GM23338 (cell line): ENCODE measurements around the gene ADGRG6. TPM values are rescaled to one million over a fixed set of nuclear protein-coding genes. Genes with fewer than 3 reads are reported as not detected.

Experiments
- ATAC-seq: fragments of 200-7000 bp; cut with Tn5 transposase; 3 replicates; pipeline ENCODE4 v1.9.1; 2020
- DNase-seq: peaks from one replicate; pipeline ENCODE4 v3.0.0-alpha.2; 2015; ENCODE audit warnings: low spot score
- H2AFZ ChIP-seq: fragments of 200-600 bp; sonication (generic); 2 replicates; pipeline ENCODE4 v1.8.0; 2016; ENCODE audit warnings: antibody characterized with exemption, mild to moderate bottlenecking, moderate library complexity
- H3F3A ChIP-seq: fragments of 200-600 bp; sonication (generic); replicated peaks from 2 replicates; pipeline ENCODE4 v1.8.0; 2017; ENCODE audit warnings: antibody characterized with exemption, mixed run types, low read depth
- H3K27ac ChIP-seq: fragments of 200-600 bp; sonication (generic); 2 replicates; pipeline ENCODE4 v1.6.1; 2016; ENCODE audit warnings: low read depth
- H3K27me3 ChIP-seq: fragments of 200-600 bp; sonication (generic); 2 replicates; pipeline ENCODE4 v1.8.0; 2016; ENCODE audit warnings: mild to moderate bottlenecking, mixed run types, moderate library complexity; ENCODE audit not compliant: insufficient read depth
- H3K36me3 ChIP-seq: fragments of 200-600 bp; sonication (generic); 2 replicates; pipeline ENCODE4 v1.8.0; 2016; ENCODE audit warnings: mild to moderate bottlenecking; ENCODE audit not compliant: insufficient read depth
- H3K4me1 ChIP-seq: fragments of 200-600 bp; sonication (generic); 2 replicates; pipeline ENCODE4 v1.8.0; 2016; ENCODE audit warnings: mild to moderate bottlenecking, moderate library complexity; ENCODE audit not compliant: insufficient read depth
- H3K4me2 ChIP-seq: fragments of 200-600 bp; sonication (generic); 2 replicates; pipeline ENCODE4 v1.7.1; 2017; ENCODE audit warnings: mixed run types
- H3K4me3 ChIP-seq: fragments of 200-600 bp; sonication (generic); 2 replicates; pipeline ENCODE4 v1.6.1; 2016; ENCODE audit warnings: mixed run types
- H3K79me2 ChIP-seq: fragments of 200-600 bp; sonication (generic); replicated peaks from 2 replicates; pipeline ENCODE4 v1.8.0; 2017; ENCODE audit warnings: mild to moderate bottlenecking; ENCODE audit not compliant: insufficient read depth
- H3K9me2 ChIP-seq: fragments of 200-600 bp; sonication (generic); 2 replicates; pipeline ENCODE4 v1.8.0; 2017; ENCODE audit not compliant: insufficient read depth
- H4K20me1 ChIP-seq: fragments of 200-600 bp; sonication (generic); replicated peaks from 2 replicates; pipeline ENCODE4 v1.8.0; 2017; ENCODE audit warnings: mild to moderate bottlenecking; ENCODE audit not compliant: insufficient read depth
- H3K27ac Mint-ChIP-seq: 2 replicates; pipeline ENCODE4 v1.8.0; 2020; ENCODE audit warnings: inconsistent platforms, mild to moderate bottlenecking, moderate library complexity, mixed read lengths
- H3K27me3 Mint-ChIP-seq: 3 replicates; pipeline ENCODE4 v1.8.0; 2022; ENCODE audit warnings: low read depth, mild to moderate bottlenecking, moderate library complexity, mixed read lengths, inconsistent platforms; ENCODE audit not compliant: insufficient read depth, poor library complexity
- H3K36me3 Mint-ChIP-seq: 3 replicates; pipeline ENCODE4 v1.8.0; 2021; ENCODE audit warnings: low read depth, mild to moderate bottlenecking, inconsistent platforms, moderate library complexity, mixed read lengths
- H3K4me1 Mint-ChIP-seq: 3 replicates; pipeline ENCODE4 v1.8.0; 2020; ENCODE audit warnings: mild to moderate bottlenecking, inconsistent platforms, mixed read lengths
- H3K4me3 Mint-ChIP-seq: 3 replicates; pipeline ENCODE4 v1.8.0; 2021; ENCODE audit warnings: moderate library complexity, mild to moderate bottlenecking, inconsistent platforms, mixed read lengths
- H3K9me3 Mint-ChIP-seq: 3 replicates; pipeline ENCODE4 v1.8.0; 2020; ENCODE audit warnings: moderate library complexity, mild to moderate bottlenecking, inconsistent platforms, mixed read lengths
- CREB1 ChIP-seq: fragments of 250-450 bp; sonication (Bioruptor Pico); IDR thresholded peaks from 2 replicates; pipeline ENCODE4 v1.5.0; 2020; ENCODE audit warnings: low read depth, mild to moderate bottlenecking, moderate library complexity
- EZH2 ChIP-seq: fragments of 200-600 bp; sonication (generic); IDR thresholded peaks from one replicate; pipeline ENCODE4 v1.8.0; 2017; ENCODE audit warnings: antibody characterized with exemption, mild to moderate bottlenecking, low read depth; ENCODE audit not compliant: unreplicated experiment
- EZH2phosphoT487 ChIP-seq: fragments of 200-600 bp; sonication (generic); IDR thresholded peaks from one replicate; pipeline ENCODE4 v1.8.1; 2018; ENCODE audit warnings: antibody characterized with exemption; ENCODE audit not compliant: unreplicated experiment
- NANOG ChIP-seq: IDR thresholded peaks from 2 replicates; pipeline ENCODE4 v1.6.1; 2016; ENCODE audit warnings: antibody characterized with exemption, borderline replicate concordance
- POLR2AphosphoS5 ChIP-seq: IDR thresholded peaks from 2 replicates; pipeline ENCODE4 v1.6.1; 2016; ENCODE audit warnings: antibody characterized with exemption, low read depth
- STAT1 ChIP-seq: IDR thresholded peaks from one replicate; pipeline ENCODE4 v1.6.1; 2016; ENCODE audit warnings: antibody characterized with exemption; ENCODE audit not compliant: unreplicated experiment
- ZNF114 ChIP-seq: fragments of 250-450 bp; sonication (Bioruptor Pico); IDR thresholded peaks from 2 replicates; pipeline ENCODE4 v1.5.0; 2020; ENCODE audit warnings: mild to moderate bottlenecking, moderate library complexity
- ZNF331 ChIP-seq: fragments of 250-450 bp; sonication (Bioruptor Pico); IDR thresholded peaks from 2 replicates; pipeline ENCODE4 v1.5.0; 2020; ENCODE audit warnings: low read depth, mild to moderate bottlenecking, moderate library complexity
- polyA plus RNA-seq: library from polyadenylated mRNA; unstranded; fragments of >200 nt; fragmentation: Nextera tagmentation; extraction: Ambion mirVana; gene quantifications from 2 replicates; pipeline ENCODE4 v1.2.1, GENCODE V29; 2016
- total RNA-seq: library from RNA; depleted of rRNA; stranded (reverse); fragments of >200 nt; shearing (Covaris generic); gene quantifications from 2 replicates; pipeline ENCODE4 v1.2.3, GENCODE V29; 2014
- TF ChIP-seq, protein P1 (sequence below): IDR thresholded peaks from one replicate; pipeline ENCODE4 v1.6.1; 2018; ENCODE audit warnings: antibody characterized with exemption; ENCODE audit not compliant: unreplicated experiment
- TF ChIP-seq, protein P2 (sequence below): IDR thresholded peaks from 2 replicates; pipeline ENCODE4 v1.6.1; 2016; ENCODE audit warnings: antibody characterized with exemption
- TF ChIP-seq, protein P3 (sequence below): fragments of 250-450 bp; sonication (Bioruptor Pico); IDR thresholded peaks from 2 replicates; pipeline ENCODE4 v1.5.0; 2020; ENCODE audit warnings: mild to moderate bottlenecking, moderate library complexity

Gene ADGRG6
- total and polyA plus RNA-seq, 2 experiments from 2014 or later = 1.3 to 7.7 TPM

DNA sequence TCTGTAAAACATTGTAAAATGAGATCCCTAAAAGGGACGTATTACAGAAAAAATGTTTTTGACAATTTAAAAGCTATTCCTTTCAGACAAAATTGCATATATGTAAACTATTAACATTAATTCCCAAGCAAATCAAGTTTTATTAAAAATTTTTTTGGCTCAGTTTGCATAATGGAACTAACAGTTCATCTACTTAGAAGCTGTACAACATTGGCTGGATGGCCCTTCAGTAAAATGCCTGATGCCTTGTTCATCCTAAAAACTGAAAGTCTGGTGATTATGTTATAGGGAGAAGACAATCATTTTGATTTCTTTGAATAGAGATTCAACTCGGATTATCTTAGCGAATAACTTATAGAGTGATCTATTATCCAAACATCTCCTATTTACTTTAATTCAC, 52.8 kb downstream of the ADGRG6 start:
- ATAC-seq (no peak), DNase-seq (no peak)
- Histone ChIP-seq H4K20me1 (no peaks in the 10 kb centered on the region), H3K27ac (no peak overlapping the region), H2AFZ (no peak overlapping the region), H3K36me3 (no peaks in the 10 kb centered on the region), H3K27me3 (no peaks in the 10 kb centered on the region), H3K4me2 (no peak overlapping the region), H3K9me2 (no peaks in the 10 kb centered on the region), H3K4me3 (no peak overlapping the region), H3F3A (no peaks in the 10 kb centered on the region), H3K4me1 (peaks cover 5% of the 10 kb centered on the region; the same call in 1 of the 2 replicates), H3K79me2 (no peaks in the 10 kb centered on the region)
- H3K4me1 Mint-ChIP-seq = peaks cover 3% of the 10 kb centered on the region; the same call in 2 of the 3 replicates
- no peak overlapping the region for H3K4me3 Mint-ChIP-seq
- H3K27ac Mint-ChIP-seq = no peak overlapping the region
- no peak for TF ChIP-seq CREB1 (CRISPR knock-in tag)
- TF ChIP-seq ZNF114 (CRISPR knock-in tag) = no peak
- TF ChIP-seq, protein P1, sequence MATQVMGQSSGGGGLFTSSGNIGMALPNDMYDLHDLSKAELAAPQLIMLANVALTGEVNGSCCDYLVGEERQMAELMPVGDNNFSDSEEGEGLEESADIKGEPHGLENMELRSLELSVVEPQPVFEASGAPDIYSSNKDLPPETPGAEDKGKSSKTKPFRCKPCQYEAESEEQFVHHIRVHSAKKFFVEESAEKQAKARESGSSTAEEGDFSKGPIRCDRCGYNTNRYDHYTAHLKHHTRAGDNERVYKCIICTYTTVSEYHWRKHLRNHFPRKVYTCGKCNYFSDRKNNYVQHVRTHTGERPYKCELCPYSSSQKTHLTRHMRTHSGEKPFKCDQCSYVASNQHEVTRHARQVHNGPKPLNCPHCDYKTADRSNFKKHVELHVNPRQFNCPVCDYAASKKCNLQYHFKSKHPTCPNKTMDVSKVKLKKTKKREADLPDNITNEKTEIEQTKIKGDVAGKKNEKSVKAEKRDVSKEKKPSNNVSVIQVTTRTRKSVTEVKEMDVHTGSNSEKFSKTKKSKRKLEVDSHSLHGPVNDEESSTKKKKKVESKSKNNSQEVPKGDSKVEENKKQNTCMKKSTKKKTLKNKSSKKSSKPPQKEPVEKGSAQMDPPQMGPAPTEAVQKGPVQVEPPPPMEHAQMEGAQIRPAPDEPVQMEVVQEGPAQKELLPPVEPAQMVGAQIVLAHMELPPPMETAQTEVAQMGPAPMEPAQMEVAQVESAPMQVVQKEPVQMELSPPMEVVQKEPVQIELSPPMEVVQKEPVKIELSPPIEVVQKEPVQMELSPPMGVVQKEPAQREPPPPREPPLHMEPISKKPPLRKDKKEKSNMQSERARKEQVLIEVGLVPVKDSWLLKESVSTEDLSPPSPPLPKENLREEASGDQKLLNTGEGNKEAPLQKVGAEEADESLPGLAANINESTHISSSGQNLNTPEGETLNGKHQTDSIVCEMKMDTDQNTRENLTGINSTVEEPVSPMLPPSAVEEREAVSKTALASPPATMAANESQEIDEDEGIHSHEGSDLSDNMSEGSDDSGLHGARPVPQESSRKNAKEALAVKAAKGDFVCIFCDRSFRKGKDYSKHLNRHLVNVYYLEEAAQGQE = no peak
- no peak for TF ChIP-seq EZH2phosphoT487
- no peak for TF ChIP-seq STAT1
- TF ChIP-seq, protein P2, sequence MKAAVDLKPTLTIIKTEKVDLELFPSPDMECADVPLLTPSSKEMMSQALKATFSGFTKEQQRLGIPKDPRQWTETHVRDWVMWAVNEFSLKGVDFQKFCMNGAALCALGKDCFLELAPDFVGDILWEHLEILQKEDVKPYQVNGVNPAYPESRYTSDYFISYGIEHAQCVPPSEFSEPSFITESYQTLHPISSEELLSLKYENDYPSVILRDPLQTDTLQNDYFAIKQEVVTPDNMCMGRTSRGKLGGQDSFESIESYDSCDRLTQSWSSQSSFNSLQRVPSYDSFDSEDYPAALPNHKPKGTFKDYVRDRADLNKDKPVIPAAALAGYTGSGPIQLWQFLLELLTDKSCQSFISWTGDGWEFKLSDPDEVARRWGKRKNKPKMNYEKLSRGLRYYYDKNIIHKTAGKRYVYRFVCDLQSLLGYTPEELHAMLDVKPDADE = no peak
- TF ChIP-seq ZNF331 (CRISPR knock-in tag) = no peak
- TF ChIP-seq, protein P3, sequence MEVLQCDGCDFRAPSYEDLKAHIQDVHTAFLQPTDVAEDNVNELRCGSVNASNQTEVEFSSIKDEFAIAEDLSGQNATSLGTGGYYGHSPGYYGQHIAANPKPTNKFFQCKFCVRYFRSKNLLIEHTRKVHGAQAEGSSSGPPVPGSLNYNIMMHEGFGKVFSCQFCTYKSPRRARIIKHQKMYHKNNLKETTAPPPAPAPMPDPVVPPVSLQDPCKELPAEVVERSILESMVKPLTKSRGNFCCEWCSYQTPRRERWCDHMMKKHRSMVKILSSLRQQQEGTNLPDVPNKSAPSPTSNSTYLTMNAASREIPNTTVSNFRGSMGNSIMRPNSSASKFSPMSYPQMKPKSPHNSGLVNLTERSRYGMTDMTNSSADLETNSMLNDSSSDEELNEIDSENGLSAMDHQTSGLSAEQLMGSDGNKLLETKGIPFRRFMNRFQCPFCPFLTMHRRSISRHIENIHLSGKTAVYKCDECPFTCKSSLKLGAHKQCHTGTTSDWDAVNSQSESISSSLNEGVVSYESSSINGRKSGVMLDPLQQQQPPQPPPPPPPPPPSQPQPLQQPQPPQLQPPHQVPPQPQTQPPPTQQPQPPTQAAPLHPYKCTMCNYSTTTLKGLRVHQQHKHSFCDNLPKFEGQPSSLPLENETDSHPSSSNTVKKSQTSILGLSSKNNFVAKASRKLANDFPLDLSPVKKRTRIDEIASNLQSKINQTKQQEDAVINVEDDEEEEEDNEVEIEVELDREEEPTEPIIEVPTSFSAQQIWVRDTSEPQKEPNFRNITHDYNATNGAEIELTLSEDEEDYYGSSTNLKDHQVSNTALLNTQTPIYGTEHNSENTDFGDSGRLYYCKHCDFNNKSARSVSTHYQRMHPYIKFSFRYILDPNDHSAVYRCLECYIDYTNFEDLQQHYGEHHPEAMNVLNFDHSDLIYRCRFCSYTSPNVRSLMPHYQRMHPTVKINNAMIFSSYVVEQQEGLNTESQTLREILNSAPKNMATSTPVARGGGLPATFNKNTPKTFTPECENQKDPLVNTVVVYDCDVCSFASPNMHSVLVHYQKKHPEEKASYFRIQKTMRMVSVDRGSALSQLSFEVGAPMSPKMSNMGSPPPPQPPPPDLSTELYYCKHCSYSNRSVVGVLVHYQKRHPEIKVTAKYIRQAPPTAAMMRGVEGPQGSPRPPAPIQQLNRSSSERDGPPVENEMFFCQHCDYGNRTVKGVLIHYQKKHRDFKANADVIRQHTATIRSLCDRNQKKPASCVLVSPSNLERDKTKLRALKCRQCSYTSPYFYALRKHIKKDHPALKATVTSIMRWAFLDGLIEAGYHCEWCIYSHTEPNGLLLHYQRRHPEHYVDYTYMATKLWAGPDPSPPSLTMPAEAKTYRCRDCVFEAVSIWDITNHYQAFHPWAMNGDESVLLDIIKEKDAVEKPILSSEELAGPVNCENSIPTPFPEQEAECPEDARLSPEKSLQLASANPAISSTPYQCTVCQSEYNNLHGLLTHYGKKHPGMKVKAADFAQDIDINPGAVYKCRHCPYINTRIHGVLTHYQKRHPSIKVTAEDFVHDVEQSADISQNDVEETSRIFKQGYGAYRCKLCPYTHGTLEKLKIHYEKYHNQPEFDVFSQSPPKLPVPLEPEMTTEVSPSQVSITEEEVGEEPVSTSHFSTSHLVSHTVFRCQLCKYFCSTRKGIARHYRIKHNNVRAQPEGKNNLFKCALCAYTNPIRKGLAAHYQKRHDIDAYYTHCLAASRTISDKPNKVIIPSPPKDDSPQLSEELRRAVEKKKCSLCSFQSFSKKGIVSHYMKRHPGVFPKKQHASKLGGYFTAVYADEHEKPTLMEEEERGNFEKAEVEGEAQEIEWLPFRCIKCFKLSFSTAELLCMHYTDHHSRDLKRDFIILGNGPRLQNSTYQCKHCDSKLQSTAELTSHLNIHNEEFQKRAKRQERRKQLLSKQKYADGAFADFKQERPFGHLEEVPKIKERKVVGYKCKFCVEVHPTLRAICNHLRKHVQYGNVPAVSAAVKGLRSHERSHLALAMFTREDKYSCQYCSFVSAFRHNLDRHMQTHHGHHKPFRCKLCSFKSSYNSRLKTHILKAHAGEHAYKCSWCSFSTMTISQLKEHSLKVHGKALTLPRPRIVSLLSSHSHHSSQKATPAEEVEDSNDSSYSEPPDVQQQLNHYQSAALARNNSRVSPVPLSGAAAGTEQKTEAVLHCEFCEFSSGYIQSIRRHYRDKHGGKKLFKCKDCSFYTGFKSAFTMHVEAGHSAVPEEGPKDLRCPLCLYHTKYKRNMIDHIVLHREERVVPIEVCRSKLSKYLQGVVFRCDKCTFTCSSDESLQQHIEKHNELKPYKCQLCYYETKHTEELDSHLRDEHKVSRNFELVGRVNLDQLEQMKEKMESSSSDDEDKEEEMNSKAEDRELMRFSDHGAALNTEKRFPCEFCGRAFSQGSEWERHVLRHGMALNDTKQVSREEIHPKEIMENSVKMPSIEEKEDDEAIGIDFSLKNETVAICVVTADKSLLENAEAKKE = no peak
- no peak for TF ChIP-seq NANOG
- no peak for TF ChIP-seq POLR2AphosphoS5
- no peak for TF ChIP-seq EZH2
- H3K27me3 Mint-ChIP-seq = peaks cover 2% of the 10 kb centered on the region
- no peaks in the 10 kb centered on the region for H3K36me3 Mint-ChIP-seq
- no peaks in the 10 kb centered on the region; the same call in 2 of the 3 replicates for H3K9me3 Mint-ChIP-seq
